ENCODE data around the gene POC1B.

Gene POC1B

DNA sequence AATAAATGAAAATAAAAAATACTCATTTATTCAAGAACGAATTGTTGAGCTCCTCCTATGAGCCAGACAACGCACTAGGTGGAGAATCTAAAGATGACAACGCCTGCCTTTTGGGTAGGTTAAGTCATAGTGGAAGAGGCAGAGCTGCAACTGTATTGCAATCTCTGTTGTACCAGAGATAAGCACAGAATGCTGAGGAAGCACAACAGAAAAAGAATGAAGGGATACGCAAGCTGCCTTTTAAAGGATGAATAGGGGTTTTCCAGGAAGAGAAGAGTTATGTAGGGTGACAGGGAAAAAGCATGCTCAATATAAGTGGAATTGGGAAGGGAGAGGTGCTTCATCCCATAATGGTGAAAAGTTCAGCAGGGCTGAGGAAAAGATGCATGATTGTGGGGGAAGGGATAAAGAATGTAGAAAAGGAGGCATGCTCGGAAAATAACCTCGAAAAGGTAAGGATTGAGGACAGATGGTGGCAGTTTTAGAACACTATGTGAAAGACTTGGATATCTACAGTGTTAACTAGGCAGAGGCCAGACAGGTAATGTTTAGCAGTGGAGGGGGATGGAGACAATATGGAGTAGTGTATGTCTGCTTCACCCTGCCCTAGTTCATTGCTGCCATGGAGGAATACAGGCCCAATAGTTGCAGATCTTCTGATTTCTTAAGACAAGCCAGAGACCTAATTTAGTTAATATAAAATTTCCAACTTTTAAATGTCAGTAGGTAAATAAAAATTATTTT lies 109.6 kb downstream of the POC1B start:
- H3K4me3 ChIP-seq (ENCODE audit: low read depth, low read length): no peak overlapping the region
- DNase-seq (ENCODE audit: low read depth): no peak
- TF ChIP-seq, protein P1, sequence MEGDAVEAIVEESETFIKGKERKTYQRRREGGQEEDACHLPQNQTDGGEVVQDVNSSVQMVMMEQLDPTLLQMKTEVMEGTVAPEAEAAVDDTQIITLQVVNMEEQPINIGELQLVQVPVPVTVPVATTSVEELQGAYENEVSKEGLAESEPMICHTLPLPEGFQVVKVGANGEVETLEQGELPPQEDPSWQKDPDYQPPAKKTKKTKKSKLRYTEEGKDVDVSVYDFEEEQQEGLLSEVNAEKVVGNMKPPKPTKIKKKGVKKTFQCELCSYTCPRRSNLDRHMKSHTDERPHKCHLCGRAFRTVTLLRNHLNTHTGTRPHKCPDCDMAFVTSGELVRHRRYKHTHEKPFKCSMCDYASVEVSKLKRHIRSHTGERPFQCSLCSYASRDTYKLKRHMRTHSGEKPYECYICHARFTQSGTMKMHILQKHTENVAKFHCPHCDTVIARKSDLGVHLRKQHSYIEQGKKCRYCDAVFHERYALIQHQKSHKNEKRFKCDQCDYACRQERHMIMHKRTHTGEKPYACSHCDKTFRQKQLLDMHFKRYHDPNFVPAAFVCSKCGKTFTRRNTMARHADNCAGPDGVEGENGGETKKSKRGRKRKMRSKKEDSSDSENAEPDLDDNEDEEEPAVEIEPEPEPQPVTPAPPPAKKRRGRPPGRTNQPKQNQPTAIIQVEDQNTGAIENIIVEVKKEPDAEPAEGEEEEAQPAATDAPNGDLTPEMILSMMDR (IDR thresholded peaks at IDR 0.05; ENCODE audit: low read depth, low read length): no peak
- no peak for TF ChIP-seq MYC (IDR thresholded peaks at IDR 0.05; ENCODE audit: low read depth, low read length)
- TF ChIP-seq, protein P2, sequence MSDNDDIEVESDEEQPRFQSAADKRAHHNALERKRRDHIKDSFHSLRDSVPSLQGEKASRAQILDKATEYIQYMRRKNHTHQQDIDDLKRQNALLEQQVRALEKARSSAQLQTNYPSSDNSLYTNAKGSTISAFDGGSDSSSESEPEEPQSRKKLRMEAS (IDR thresholded peaks at IDR 0.05; ENCODE audit: low read depth, low read length): no peak
- TF ChIP-seq POLR2A (IDR thresholded peaks at IDR 0.05; ENCODE audit: extremely low read depth, insufficient read length): no peak

DNA sequence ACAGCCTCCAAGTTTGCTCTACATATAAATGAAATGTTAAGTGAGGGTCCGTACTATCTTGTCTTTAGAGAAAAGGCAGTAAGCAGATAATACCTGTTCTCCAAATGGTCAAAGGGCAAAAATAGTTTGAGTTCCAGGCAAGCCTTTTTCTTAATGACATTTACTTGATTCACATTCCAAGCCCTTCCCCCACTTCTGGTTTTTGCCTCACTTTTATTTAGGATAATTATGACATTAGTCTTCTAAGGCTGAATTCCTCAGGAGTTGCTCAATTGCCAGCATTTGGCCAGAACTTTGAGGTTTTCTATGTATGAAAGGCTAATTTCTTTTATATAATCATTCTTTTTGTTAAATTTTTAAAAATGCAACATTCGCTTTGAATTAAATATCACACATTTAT lies 111.0 kb downstream of the POC1B start:
- no peak overlapping the region for H3K4me3 ChIP-seq (ENCODE audit: low read depth, low read length)
- DNase-seq (ENCODE audit: low read depth): no peak
- TF ChIP-seq, protein P2 (IDR thresholded peaks at IDR 0.05; ENCODE audit: low read depth, low read length): no peak
- TF ChIP-seq, protein P1 (IDR thresholded peaks at IDR 0.05; ENCODE audit: low read depth, low read length): no peak
- TF ChIP-seq MYC (IDR thresholded peaks at IDR 0.05; ENCODE audit: low read depth, low read length) (no peak), POLR2A (IDR thresholded peaks at IDR 0.05; ENCODE audit: extremely low read depth, insufficient read length) (no peak)

DNA sequence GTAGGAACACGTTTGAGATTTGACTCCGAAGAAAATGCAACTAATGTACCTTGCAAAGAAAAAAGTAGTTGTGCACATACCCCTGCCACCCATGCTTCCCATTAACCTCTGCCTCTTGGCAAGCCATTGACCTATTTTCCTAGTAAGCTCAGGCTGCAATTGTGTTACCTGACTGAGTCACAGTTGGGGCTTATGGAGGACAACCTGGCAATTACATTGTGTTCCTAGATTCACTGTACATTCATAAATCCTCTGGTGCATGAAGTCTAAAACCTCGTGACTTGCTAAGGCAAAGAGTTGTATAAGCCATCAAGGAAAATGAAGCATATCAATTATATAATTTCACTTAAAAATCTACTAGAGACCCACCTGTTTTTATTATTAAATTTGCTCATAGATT lies 111.5 kb downstream of the POC1B start:
- H3K4me3 ChIP-seq (ENCODE audit: low read depth, low read length): no peak overlapping the region
- no peak for DNase-seq (ENCODE audit: low read depth)
- TF ChIP-seq POLR2A (IDR thresholded peaks at IDR 0.05; ENCODE audit: extremely low read depth, insufficient read length) (no peak), MYC (IDR thresholded peaks at IDR 0.05; ENCODE audit: low read depth, low read length) (no peak)
- TF ChIP-seq, protein P1 (IDR thresholded peaks at IDR 0.05; ENCODE audit: low read depth, low read length): no peak
- TF ChIP-seq, protein P2 (IDR thresholded peaks at IDR 0.05; ENCODE audit: low read depth, low read length): no peak

DNA sequence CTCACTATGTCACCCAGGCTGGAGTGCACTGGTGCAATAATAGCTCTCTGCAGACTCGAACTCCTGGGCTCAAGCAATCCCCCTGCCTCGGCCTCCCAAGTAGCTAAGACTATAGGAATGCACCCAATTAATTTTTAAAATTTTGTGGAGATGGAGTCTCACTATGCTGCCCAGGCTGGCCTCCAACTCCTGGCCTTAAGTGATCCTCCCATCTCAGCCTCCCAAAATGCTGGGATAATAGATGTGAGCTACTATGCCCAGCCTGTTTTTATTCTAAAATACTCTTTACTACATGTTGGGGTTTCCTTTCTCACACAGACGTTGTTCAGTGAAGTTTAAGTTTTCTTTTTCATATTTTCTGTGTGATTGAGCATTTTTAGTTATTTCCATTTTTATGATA lies 112.6 kb downstream of the POC1B start:
- DNase-seq (ENCODE audit: low read depth): no peak
- TF ChIP-seq POLR2A (IDR thresholded peaks at IDR 0.05; ENCODE audit: extremely low read depth, insufficient read length) (no peak), MYC (IDR thresholded peaks at IDR 0.05; ENCODE audit: low read depth, low read length) (no peak)
- TF ChIP-seq, protein P1 (IDR thresholded peaks at IDR 0.05; ENCODE audit: low read depth, low read length): no peak
- TF ChIP-seq, protein P2 (IDR thresholded peaks at IDR 0.05; ENCODE audit: low read depth, low read length): no peak
- H3K4me3 ChIP-seq (ENCODE audit: low read depth, low read length): no peak overlapping the region

DNA sequence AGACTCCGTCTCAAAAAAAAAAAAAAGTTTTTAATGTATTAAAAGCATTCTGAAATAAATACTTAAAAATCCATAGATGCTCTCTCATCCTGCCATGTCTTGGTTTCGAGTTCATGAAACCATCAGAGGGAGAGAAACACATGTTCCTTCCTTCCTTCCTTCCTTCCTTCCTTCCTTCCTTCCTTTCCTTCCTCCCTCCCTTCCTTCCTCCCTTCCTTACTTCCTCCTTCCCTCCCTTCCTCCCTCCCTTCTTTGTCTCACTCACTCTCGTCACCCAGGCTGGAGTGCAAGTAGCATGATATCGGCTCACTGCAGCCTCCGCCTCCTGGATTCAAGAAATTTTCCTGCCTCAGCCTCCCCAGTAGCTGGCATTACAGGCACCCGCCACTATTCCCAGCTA lies 113.2 kb downstream of the POC1B start:
- DNase-seq (ENCODE audit: low read depth): no peak
- TF ChIP-seq POLR2A (IDR thresholded peaks at IDR 0.05; ENCODE audit: extremely low read depth, insufficient read length): no peak
- TF ChIP-seq, protein P1 (IDR thresholded peaks at IDR 0.05; ENCODE audit: low read depth, low read length): no peak

More for the DNA sequence above, 113.2 kb downstream of the POC1B start:
- H3K4me3 ChIP-seq (ENCODE audit: low read depth, low read length): no peak overlapping the region

Data from NB4 (cell line).